CD8-positive, alpha-beta memory T cell (primary cell): Measurements from ENCODE around the gene ARHGEF39. TPM values are rescaled to one million over a fixed set of nuclear protein-coding genes. Genes with fewer than 3 reads are reported as not detected.
A peak's percentile ranks its signal among the peaks of the same experiment; 100 is the strongest.

Experiments used
- CTCF ChIA-PET: fragments of 350-600 bp; sonication (Branson Sonifier 250); formaldehyde crosslinking; loops from one replicate; lab custom pipeline; 2021; ENCODE audit warnings: antibody characterized with exemption; lab: Charles Lee
- POLR2A ChIA-PET: fragments of 350-600 bp; sonication (Branson Sonifier 250); formaldehyde crosslinking; loops from one replicate; lab custom pipeline; 2021; ENCODE audit warnings: antibody characterized with exemption; lab: Charles Lee
- DNase-seq, 5 donors: peaks; one replicate each; pipeline versions ENCODE4 v3.0.0 to v3.0.0-alpha.2; 2020 to 2022; ENCODE audit warnings: mixed read lengths in 1 of 5
- H3K27ac ChIP-seq: one replicate; pipeline ENCODE4 v1.7.0; 2013; ENCODE audit warnings: low read depth, mild to moderate bottlenecking, low read length, moderate library complexity
- H3K27me3 ChIP-seq: 2 replicates; pipeline ENCODE4 v1.7.0; 2013; ENCODE audit warnings: low read length, mild to moderate bottlenecking; ENCODE audit not compliant: insufficient read depth, poor library complexity, severe bottlenecking
- H3K36me3 ChIP-seq: 2 replicates; pipeline ENCODE4 v1.7.0; 2013; ENCODE audit warnings: mild to moderate bottlenecking, low read length, moderate library complexity; ENCODE audit not compliant: insufficient read depth
- H3K4me1 ChIP-seq: 2 replicates; pipeline ENCODE4 v1.7.0; 2013; ENCODE audit warnings: mild to moderate bottlenecking, low read length, moderate library complexity; ENCODE audit not compliant: insufficient read depth
- H3K4me3 ChIP-seq: 2 replicates; pipeline ENCODE4 v1.7.0; 2013; ENCODE audit warnings: mild to moderate bottlenecking, low read length
- H3K9me3 ChIP-seq: 2 replicates; pipeline ENCODE4 v1.7.0; 2013; ENCODE audit warnings: mild to moderate bottlenecking, low read length
- H3K27ac Mint-ChIP-seq, 8 donors: one replicate each; pipeline ENCODE4 v1.8.0; 2020 to 2021; ENCODE audit warnings: mixed read lengths in 8 of 8, mild to moderate bottlenecking in 6 of 8, inconsistent platforms in 3 of 8, moderate library complexity in 3 of 8
- H3K27me3 Mint-ChIP-seq, 2 donors: one replicate each; pipeline ENCODE4 v1.8.0; 2020 to 2021; ENCODE audit warnings: mixed read lengths in 2 of 2, mild to moderate bottlenecking in 1 of 2, moderate library complexity in 1 of 2
- H3K36me3 Mint-ChIP-seq, 3 donors: one replicate each; pipeline ENCODE4 v1.8.0; 2020 to 2021; ENCODE audit warnings: mixed read lengths in 3 of 3, inconsistent platforms in 1 of 3, mild to moderate bottlenecking in 1 of 3
- H3K4me1 Mint-ChIP-seq, 3 donors: one replicate each; pipeline ENCODE4 v1.8.0; 2020 to 2021; ENCODE audit warnings: mixed read lengths in 3 of 3, inconsistent platforms in 1 of 3, mild to moderate bottlenecking in 1 of 3
- H3K4me3 Mint-ChIP-seq, 7 donors: one replicate each; pipeline ENCODE4 v1.8.0; 2020 to 2021; ENCODE audit warnings: mixed read lengths in 7 of 7, mild to moderate bottlenecking in 6 of 7, moderate library complexity in 4 of 7, inconsistent platforms in 2 of 7
- H3K9me3 Mint-ChIP-seq, 5 donors: one replicate each; pipeline ENCODE4 v1.8.0; 2020 to 2022; ENCODE audit warnings: mixed read lengths in 5 of 5, mild to moderate bottlenecking in 3 of 5, moderate library complexity in 2 of 5, inconsistent platforms in 1 of 5
- polyA plus RNA-seq: library from polyadenylated mRNA; unstranded; fragments of 300-500 nt; fragmentation: Illumina TruSeq; gene quantifications from one replicate; pipeline ENCODE4 v1.2.3, GENCODE V29; 2021
- total RNA-seq, 2 experiments: library from RNA; stranded (reverse); gene quantifications; one replicate each; pipeline ENCODE4 v1.2.3, GENCODE V29; 2021

ARHGEF39 gene
- total and polyA plus RNA-seq, 3 experiments from 2014 or later: 1.2 to 10.7 (median 7.7) TPM

GRCh38 chr9:35660966-35661415, 4.0 kb downstream of the ARHGEF39 start:
- Mint-ChIP-seq H3K4me1 (peaks cover 81 to 95% (median 93%) of the 10 kb centered on the region in 3 donors), H3K4me3 (peak overlapping the region; percentile 30 to 97 (median 70)), H3K36me3 (peaks cover 11 to 29% (median 13%) of the 10 kb centered on the region in 3 donors), H3K27ac (peak overlapping the region; percentile 40 to 100 (median 98)), H3K9me3 (peaks cover 0 to 6% (median 4%) of the 10 kb centered on the region in 5 donors), H3K27me3 (peaks cover 4 to 10% of the 10 kb centered on the region in 2 donors)
- no peak overlapping the region for H3K27ac ChIP-seq
- peaks cover 73% of the 10 kb centered on the region for H3K4me1 ChIP-seq
- H3K27me3 ChIP-seq: no peaks in the 10 kb centered on the region
- DNase-seq: no peak
- H3K4me3 ChIP-seq: no peak overlapping the region
- no peaks in the 10 kb centered on the region for H3K9me3 ChIP-seq
- ChIA-PET CTCF (interaction anchor here (0.9 to 10.0 kb wide), 14 partner anchors 15 to 544 kb away, joined by 3 to 162 read pairs (median 4); partner anchors contain the start of genes CREB3, SIT1 and TLN1), POLR2A (interaction anchor here (0.6 to 1.5 kb wide), 4 partner anchors 12 to 57 kb away, joined by 3 to 6 read pairs (median 3); no protein-coding TSS in a partner anchor)
- H3K36me3 ChIP-seq: peaks cover 10% of the 10 kb centered on the region

GRCh38 chr9:35659340-35659739, 5.7 kb downstream of the ARHGEF39 start:
- H3K36me3 ChIP-seq: peaks cover 10% of the 10 kb centered on the region
- ChIA-PET POLR2A (interaction anchor here (1.2 to 5.1 kb wide), 5 partner anchors 10 to 72 kb away, joined by 3 to 53 read pairs (median 6); partner anchors contain the start of genes CREB3 and TLN1), CTCF (interaction anchor here (0.9 to 10.0 kb wide), 21 partner anchors 7 to 556 kb away, joined by 3 to 162 read pairs (median 10); partner anchors contain the start of genes ARHGEF39, CD72, CREB3 and SIT1)
- no peaks in the 10 kb centered on the region for H3K27me3 ChIP-seq
- DNase-seq: no peak
- Mint-ChIP-seq H3K4me3 (peak overlapping the region; percentile 84 to 97 (median 92)), H3K4me1 (peaks cover 75 to 88% (median 85%) of the 10 kb centered on the region in 3 donors), H3K27ac (peak overlapping the region; percentile 94 to 100 (median 98)), H3K9me3 (peaks cover 0 to 6% (median 4%) of the 10 kb centered on the region in 5 donors), H3K27me3 (peaks cover 4 to 10% of the 10 kb centered on the region in 2 donors), H3K36me3 (peaks cover 11 to 29% (median 13%) of the 10 kb centered on the region in 3 donors)
- no peak overlapping the region for H3K27ac ChIP-seq
- H3K4me1 ChIP-seq: peaks cover 67% of the 10 kb centered on the region
- H3K9me3 ChIP-seq: no peaks in the 10 kb centered on the region
- H3K4me3 ChIP-seq: peak overlapping the region; percentile 90

GRCh38 chr9:35658968-35659220, 6.1 kb downstream of the ARHGEF39 start:
- peak overlapping the region; percentile 84 to 97 (median 92) for H3K4me3 Mint-ChIP-seq
- Histone ChIP-seq H3K27me3 (no peaks in the 10 kb centered on the region), H3K9me3 (no peaks in the 10 kb centered on the region), H3K4me1 (peaks cover 69% of the 10 kb centered on the region), H3K4me3 (peak overlapping the region; percentile 90), H3K36me3 (peaks cover 10% of the 10 kb centered on the region), H3K27ac (peak overlapping the region; percentile 99)
- peaks cover 0 to 6% (median 4%) of the 10 kb centered on the region in 5 donors for H3K9me3 Mint-ChIP-seq
- POLR2A ChIA-PET: interaction anchor here (1.2 to 5.1 kb wide), 9 partner anchors 10 to 73 kb away, joined by 3 to 53 read pairs (median 6); partner anchors contain the start of genes CREB3, TESK1 and TLN1
- H3K36me3 Mint-ChIP-seq: peaks cover 11 to 29% (median 13%) of the 10 kb centered on the region in 3 donors
- H3K27me3 Mint-ChIP-seq: peaks cover 4 to 10% of the 10 kb centered on the region in 2 donors
- CTCF ChIA-PET: interaction anchor here (0.9 to 10.0 kb wide), 22 partner anchors 7 to 556 kb away, joined by 3 to 162 read pairs (median 10); partner anchors contain the start of genes ARHGEF39, CD72, CREB3 and SIT1
- no peak for DNase-seq
- peaks cover 72 to 88% (median 84%) of the 10 kb centered on the region in 3 donors for H3K4me1 Mint-ChIP-seq
- peak overlapping the region; percentile 94 to 100 (median 98) for H3K27ac Mint-ChIP-seq

GRCh38 chr9:35658137-35658967, 6.6 kb downstream of the ARHGEF39 start, which contains the start of gene CCDC107:
Gene CCDC107 (plus strand): TSS chr9:35658292. CDS start chr9:35658380, 88 bp downstream.
- ChIA-PET CTCF (interaction anchor here (0.9 to 10.0 kb wide), 31 partner anchors 8 to 555 kb away, joined by 3 to 162 read pairs (median 7); partner anchors contain the start of genes ARHGEF39, CD72, CREB3 and GBA2), POLR2A (interaction anchor here (0.6 to 5.1 kb wide), 14 partner anchors 9 to 73 kb away, joined by 3 to 53 read pairs (median 6); partner anchors contain the start of genes CREB3, TESK1 and TLN1)
- peak within 1 kb of the TSS; percentile 97 to 100 (median 99) for H3K27ac Mint-ChIP-seq
- H3K27ac ChIP-seq: peak within 1 kb of the TSS; percentile 99
- peak within 1 kb of the TSS; percentile 84 to 97 (median 92) for H3K4me3 Mint-ChIP-seq
- H3K4me1 ChIP-seq: peaks cover 65% of the 10 kb centered on the region
- no peaks in the 10 kb centered on the region for H3K9me3 ChIP-seq
- peaks cover 10% of the 10 kb centered on the region for H3K36me3 ChIP-seq
- H3K4me3 ChIP-seq: peak within 1 kb of the TSS; percentile 90
- peaks cover 11 to 29% (median 13%) of the 10 kb centered on the region in 3 donors for H3K36me3 Mint-ChIP-seq
- H3K27me3 ChIP-seq: no peaks in the 10 kb centered on the region
- peaks cover 67 to 86% (median 79%) of the 10 kb centered on the region in 3 donors for H3K4me1 Mint-ChIP-seq
- peaks cover 0 to 6% (median 4%) of the 10 kb centered on the region in 5 donors for H3K9me3 Mint-ChIP-seq
- H3K27me3 Mint-ChIP-seq: peaks cover 4 to 10% of the 10 kb centered on the region in 2 donors
- DNase-seq: peak; percentile 79 to 89 (median 87)

- H3K27me3 Mint-ChIP-seq: peaks cover 4 to 9% of the 10 kb centered on the region in 2 donors
- Histone ChIP-seq H3K4me3 (peak within 1 kb of the TSS; percentile 90), H3K9me3 (no peaks in the 10 kb centered on the region), H3K27me3 (no peaks in the 10 kb centered on the region), H3K4me1 (peaks cover 60% of the 10 kb centered on the region), H3K36me3 (peaks cover 10% of the 10 kb centered on the region), H3K27ac (peak within 1 kb of the TSS; percentile 99)
- H3K27ac Mint-ChIP-seq: peak within 1 kb of the TSS; percentile 97 to 100 (median 99)
- H3K4me1 Mint-ChIP-seq: peaks cover 61 to 79% (median 72%) of the 10 kb centered on the region in 3 donors
- H3K36me3 Mint-ChIP-seq: peaks cover 11 to 29% (median 13%) of the 10 kb centered on the region in 3 donors
- peak within 1 kb of the TSS; percentile 84 to 97 (median 92) for H3K4me3 Mint-ChIP-seq
- DNase-seq: peak; percentile 76 to 94 (median 91)
- ChIA-PET CTCF (interaction anchor here (0.9 to 10.0 kb wide), 28 partner anchors 9 to 555 kb away, joined by 3 to 162 read pairs (median 8); partner anchors contain the start of genes ARHGEF39, CD72, CREB3 and GBA2), POLR2A (interaction anchor here (0.6 to 5.1 kb wide), 13 partner anchors 11 to 74 kb away, joined by 3 to 53 read pairs (median 6); partner anchors contain the start of genes CREB3, TESK1 and TLN1)
- H3K9me3 Mint-ChIP-seq: peaks cover 0 to 6% (median 4%) of the 10 kb centered on the region in 5 donors
These were observed 7.4 kb downstream of the ARHGEF39 start, which contains the start of gene RMRP for GRCh38 chr9:35657546-35658136. Gene RMRP (minus strand): TSS chr9:35658019.

GRCh38 chr9:35656831-35657545, 8.0 kb downstream of the ARHGEF39 start:
- CTCF ChIA-PET: interaction anchor here (0.9 to 10.0 kb wide), 18 partner anchors 9 to 225 kb away, joined by 3 to 162 read pairs (median 12); partner anchors contain the start of genes ARHGEF39, CD72, CREB3 and GBA2
- Histone ChIP-seq H3K36me3 (peaks cover 10% of the 10 kb centered on the region), H3K27me3 (no peaks in the 10 kb centered on the region), H3K4me3 (peak overlapping the region; percentile 90), H3K27ac (peak overlapping the region; percentile 99), H3K4me1 (peaks cover 59% of the 10 kb centered on the region), H3K9me3 (no peaks in the 10 kb centered on the region)
- H3K4me3 Mint-ChIP-seq: peak overlapping the region; percentile 84 to 97 (median 92)
- POLR2A ChIA-PET: interaction anchor here (0.6 to 5.1 kb wide), 7 partner anchors 10 to 102 kb away, joined by 3 to 53 read pairs (median 8); partner anchors contain the start of genes CREB3 and TLN1
- H3K9me3 Mint-ChIP-seq: peaks cover 0 to 6% (median 4%) of the 10 kb centered on the region in 5 donors
- peak overlapping the region; percentile 97 to 100 (median 99) for H3K27ac Mint-ChIP-seq
- H3K4me1 Mint-ChIP-seq: peaks cover 56 to 75% (median 67%) of the 10 kb centered on the region in 3 donors
- peaks cover 11 to 29% (median 13%) of the 10 kb centered on the region in 3 donors for H3K36me3 Mint-ChIP-seq
- H3K27me3 Mint-ChIP-seq: peaks cover 4 to 9% of the 10 kb centered on the region in 2 donors
- no peak for DNase-seq
